KOPT-K1 (cell line): ENCODE results near the gene TP53TG5.
"Not testable (repeated sequence)": the region's sequence is repeated elsewhere in the genome, so short reads cannot be mapped to it uniquely, and the experiment has no call there.

Experiments
- H3K27ac ChIP-seq: fragments of 200-600 bp; sonication (generic); 2 replicates; pipeline ENCODE4 v1.5.1; 2016; ENCODE audit warnings: antibody characterized with exemption, mild to moderate bottlenecking, low read depth, low read length; ENCODE audit not compliant: poor library complexity, severe bottlenecking
- H3K36me3 ChIP-seq: fragments of 200-600 bp; sonication (generic); 2 replicates; pipeline ENCODE4 v1.5.1; 2017; ENCODE audit warnings: antibody characterized with exemption, mild to moderate bottlenecking, low read length, moderate library complexity; ENCODE audit not compliant: insufficient read depth
- H3K9me3 ChIP-seq: fragments of 200-600 bp; sonication (generic); 2 replicates; pipeline ENCODE4 v1.5.1; 2017; ENCODE audit warnings: antibody characterized with exemption, low read length, mild to moderate bottlenecking; ENCODE audit not compliant: insufficient read depth, poor library complexity, severe bottlenecking

TP53TG5 gene

DNA sequence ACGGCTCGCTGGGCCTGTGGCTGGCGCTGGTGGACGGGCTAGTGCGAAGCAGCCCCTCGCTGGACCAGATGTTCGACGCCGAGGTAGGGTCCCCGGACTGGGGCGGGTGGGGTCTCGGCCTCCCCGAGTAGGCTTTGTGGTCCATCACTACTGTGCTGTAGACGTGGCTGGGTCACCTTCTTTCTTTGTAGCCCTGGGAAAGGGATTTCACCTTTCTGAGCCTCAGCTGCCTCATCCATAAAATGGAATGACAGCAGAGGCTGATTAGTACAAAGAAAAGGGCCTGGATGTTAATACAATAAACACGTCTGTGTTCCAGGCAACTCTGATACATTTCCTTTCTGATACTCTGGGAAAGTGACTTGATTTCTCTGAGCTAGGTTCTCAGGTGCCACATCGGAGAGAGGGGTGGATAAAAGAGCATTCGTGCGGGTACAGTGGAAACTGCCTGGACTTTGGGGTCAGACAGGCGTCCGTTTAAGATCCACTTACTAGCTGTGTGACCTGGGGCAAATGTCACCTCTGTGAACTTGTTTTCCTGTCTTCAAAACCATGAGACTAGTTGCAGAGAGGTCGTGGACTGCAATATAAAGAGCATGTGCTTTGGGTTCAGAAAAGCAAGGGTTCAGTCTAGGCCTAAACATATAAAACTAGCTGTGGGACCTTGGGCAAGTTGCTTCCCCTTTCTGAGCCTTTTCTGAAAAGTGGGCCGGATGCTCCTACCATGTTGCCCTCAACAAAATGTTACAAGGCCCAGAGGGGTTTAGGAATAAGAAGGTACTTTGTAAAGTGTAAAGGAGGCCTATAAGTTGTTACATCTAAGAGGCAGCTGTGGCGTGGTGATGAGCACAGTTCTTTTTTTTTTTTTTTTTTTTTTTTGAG is 14.3 kb downstream of the TP53TG5 start:
- no peaks in the 10 kb centered on the region for H3K9me3 ChIP-seq
- H3K27ac ChIP-seq, result peak overlapping the region; percentile 88
- H3K36me3 ChIP-seq, result peaks cover 36% of the 10 kb centered on the region

DNA sequence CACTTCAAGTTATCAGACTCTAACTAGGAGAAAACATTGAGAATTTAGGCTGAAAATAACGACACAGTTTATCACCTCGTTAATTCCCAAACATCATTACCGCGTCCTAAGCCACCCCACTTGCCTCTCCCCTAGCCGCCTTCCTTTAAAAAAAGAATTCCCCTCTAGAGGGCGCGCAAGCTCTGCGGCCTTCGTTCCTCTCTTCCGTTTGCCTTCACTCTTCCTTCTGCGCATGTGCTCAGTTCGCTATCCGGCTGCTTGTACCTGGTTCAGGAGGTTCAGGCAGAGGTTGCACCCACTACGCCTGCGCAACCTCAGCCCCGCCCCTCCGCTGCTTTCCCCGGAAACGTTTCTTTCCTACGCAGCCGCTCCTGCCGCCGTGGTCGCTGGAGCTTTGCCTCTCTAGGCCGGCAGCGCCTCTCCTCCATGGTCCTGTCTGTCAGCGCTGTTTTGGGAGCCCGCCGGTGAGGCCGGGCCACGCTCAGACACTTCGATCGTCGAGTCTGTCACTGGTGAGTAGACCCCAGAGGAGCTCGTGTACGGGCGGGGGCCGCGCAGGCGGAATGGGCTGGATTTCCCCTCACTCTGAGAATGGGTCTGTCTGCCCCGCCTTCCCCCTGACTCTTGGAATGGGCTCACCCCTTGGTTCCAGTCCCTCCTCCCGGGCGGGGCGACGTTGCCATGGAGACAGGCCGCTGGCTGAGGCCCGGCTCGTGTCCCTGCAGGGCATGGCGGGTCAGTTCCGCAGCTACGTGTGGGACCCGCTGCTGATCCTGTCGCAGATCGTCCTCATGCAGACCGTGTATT is 15.1 kb downstream of the TP53TG5 start, which contains the start of gene SYS1:
TSS of gene SYS1 (plus strand) at position 353 of the 807 bp plus-strand sequence. CDS start at position 729, 376 bp downstream.
- peaks cover 28% of the 10 kb centered on the region for H3K36me3 ChIP-seq
- H3K9me3 ChIP-seq, result no peaks in the 10 kb centered on the region
- peak within 1 kb of the TSS; percentile 88 for H3K27ac ChIP-seq

DNA sequence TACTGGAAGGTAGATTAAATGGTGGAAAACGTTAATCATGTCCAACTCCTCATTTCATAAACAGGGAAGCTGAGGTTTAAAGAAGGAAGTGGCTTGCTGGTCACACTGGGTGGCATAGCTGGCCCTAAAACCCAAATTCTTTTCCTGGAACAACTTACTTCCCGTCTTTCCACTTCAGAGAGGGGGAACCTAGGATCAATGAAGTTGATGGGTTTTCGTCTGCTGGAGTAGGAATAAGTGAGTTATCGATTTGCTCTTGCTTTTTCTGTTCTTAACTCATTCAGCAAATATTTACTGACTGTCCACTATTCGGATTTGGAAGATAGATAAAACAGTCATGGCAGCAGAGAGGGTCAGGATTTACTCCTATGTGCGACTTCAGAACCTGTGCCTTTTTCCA is 16.3 kb downstream of the TP53TG5 start:
- no peaks in the 10 kb centered on the region for H3K9me3 ChIP-seq
- peaks cover 16% of the 10 kb centered on the region for H3K36me3 ChIP-seq
- no peak overlapping the region for H3K27ac ChIP-seq

DNA sequence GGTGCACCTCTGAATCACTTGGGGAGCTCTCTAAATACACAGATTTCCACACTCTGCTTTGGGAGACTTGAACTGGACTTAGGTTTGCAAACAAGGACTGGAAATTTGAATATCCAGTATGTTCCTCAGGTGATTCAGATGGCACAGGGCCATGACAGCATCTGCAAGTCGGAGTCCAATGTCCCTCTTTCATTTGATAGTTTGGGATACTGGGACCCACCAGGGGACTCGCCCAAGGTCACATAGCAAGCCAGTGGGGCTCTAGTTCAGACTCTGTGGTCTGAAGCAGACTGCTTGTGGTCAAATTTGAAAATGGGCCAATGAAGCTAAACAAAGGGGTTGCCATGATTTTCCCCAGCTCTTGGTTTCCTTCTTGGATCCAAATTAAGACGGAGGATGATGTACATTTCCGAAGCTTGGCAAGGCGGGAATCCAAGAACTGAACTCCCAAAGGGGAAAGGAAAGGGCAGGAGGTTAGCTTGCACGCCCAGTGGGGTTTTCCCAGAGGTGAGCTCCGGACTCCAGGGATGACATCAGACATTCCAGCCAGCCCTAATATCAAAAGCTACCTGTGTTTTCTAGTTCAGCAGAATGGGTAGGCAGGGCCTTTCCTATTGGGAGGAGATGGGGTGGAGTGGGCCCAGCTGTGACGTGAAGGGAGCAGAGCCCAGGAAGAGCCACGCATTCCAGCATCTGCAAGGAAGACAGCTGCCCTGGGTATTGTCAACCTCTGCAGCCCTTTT is 18.5 kb downstream of the TP53TG5 start:
- no peaks in the 10 kb centered on the region for H3K9me3 ChIP-seq
- H3K27ac ChIP-seq, result no peak overlapping the region
- H3K36me3 ChIP-seq, result no peaks in the 10 kb centered on the region

DNA sequence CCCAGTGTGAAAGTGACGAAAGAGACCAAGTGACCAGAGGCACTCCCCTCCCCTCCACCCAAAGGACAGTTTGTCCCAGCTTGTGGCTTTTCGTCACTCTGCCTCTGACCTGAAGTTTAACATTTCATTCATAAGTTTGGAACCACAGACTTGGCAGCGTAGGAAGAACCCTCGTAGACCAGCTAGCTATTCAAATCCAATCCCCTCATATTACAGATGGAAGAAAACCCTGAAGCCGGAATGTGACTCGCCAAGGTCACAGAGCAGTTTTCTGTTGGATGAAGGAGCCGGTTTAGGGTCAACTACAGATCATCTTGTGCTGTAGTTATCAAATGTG is 19.1 kb downstream of the TP53TG5 start:
- Histone ChIP-seq H3K9me3 (no peaks in the 10 kb centered on the region), H3K27ac (no peak overlapping the region), H3K36me3 (no peaks in the 10 kb centered on the region)

DNA sequence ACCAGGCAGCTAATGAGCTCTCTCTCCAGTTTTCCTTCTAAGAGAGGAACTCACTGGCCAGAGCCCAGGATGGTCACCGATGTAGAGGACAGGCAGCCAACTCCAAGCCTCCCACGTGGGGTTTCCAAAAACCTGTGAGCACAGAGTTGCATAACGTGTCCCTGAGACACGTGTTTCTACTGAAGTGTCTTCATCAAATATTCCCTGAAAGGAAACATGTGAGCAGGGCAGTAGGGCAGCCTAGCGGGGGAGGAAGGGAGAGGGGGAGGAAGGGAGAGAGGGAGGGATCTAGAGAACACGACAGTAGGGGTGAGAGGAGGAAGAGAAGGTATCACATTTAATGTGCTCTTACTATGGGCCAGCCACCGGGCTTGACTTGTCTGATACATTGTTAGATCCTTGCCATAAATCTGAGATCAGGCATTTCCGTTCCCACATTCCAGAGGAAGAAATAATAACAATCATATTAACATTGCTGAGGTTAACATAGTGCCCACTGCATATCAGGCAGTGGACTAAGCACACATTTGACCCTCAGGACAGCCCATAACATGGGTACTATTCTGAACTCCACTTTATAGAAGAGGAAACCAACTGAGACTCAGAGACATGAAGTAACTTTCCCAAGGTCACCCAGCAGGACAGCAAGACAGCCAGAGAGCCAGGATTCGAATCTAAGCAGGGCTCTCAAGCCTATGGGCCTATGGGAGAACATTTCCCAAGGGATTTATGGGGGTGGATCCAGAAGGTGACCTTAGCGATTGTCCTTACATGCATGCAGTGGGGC is 19.6 kb downstream of the TP53TG5 start:
- Histone ChIP-seq H3K36me3 (no peaks in the 10 kb centered on the region), H3K9me3 (no peaks in the 10 kb centered on the region), H3K27ac (no peak overlapping the region)

DNA sequence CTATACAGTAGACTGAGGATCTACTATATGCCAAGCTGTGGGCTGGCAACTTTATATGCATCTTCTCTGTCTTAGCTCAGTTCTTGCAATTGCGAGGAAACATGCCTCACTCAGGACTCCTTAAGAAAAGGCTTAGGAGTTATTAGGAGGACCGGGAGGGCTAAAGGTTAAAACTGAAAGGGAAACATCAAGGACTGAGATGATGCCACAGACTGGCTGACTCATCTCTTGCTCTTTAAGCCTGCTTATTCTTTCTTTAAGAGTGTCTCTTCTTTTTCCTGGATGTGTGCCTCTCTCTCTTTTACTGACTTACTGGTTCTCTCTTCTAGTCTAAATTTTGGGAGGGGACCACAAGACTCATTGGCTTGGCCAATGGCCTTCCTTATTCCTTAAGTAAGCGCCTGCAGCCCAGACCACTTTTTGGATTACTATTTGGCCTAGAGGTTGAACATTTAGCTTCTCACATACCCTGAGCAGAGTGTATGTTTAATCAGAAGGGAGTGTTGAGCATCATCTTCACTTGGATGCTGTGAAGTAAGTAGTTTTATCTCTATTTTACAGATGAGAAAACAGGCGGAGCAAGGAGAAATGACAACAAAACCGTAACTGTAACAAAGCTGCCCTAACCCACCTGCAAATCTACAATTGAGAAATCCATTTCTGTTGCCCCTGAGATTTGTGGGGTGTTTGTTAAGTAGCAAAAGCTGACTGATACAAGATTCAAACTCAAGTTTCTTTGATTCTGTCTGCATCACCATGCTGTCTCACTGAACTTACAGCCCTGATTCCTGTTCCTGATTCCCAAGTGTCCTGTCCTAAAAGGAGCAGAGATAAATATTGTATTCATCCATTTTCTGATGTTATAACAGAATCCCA is 22.7 kb downstream of the TP53TG5 start:
- no peaks in the 10 kb centered on the region for H3K9me3 ChIP-seq
- no peak overlapping the region for H3K27ac ChIP-seq
- no peaks in the 10 kb centered on the region for H3K36me3 ChIP-seq

DNA sequence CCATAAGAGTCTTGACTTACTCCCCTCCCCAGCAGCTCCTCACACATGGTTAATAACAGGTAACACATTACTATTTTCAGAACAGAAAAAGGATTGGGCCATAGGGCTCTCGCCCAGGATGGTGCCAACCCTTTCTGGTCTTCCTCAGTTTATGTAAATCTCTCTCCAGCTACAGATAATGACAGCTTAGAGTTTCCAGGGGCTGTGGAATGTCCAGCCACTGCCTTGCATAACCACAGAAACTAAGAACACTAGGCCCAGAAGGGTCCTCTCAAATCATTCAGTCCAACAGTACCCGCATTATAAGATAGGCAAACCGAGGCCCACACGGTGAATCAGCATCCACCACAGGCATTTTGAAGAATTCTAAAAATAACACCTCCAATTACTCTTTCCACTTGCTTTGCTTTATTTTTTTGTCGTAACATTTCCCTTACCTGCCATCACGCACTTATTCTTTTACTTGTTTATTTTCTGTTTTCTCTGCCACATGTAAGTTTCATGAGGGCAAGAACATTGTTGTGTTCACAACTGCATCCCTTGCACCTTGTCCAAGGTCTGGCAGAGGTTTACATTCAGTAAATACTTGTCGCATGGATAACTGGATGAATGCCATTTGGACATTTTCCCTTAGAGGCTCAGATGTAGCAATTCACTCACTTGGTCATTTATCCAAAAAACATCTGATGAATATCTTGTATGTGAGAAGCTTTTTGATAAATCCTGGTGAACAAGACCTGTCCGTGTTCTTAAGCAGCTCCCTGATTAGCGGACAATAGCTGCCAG is 23.5 kb downstream of the TP53TG5 start:
- H3K36me3 ChIP-seq, result no peaks in the 10 kb centered on the region
- H3K27ac ChIP-seq, result no peak overlapping the region
- no peaks in the 10 kb centered on the region for H3K9me3 ChIP-seq

DNA sequence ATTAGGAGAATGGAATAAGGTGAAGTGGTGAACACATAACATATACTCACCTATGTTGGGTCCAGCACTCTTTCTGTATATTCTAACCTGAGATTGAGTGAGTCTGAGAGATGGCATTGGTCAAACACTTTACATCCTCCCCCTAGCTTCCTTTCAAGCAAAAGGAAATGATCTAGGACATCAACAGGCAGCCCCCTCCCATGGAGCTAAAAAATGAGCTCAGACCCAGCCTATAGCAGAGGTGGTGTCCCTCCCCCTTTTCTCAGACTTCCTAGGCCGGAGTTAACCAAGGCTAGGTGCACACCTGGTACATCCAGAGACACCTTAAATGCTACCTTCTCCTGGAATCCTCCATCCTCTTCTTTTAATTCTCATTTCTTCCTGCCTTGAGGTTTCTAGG is 24.4 kb downstream of the TP53TG5 start:
- no peaks in the 10 kb centered on the region for H3K36me3 ChIP-seq
- H3K27ac ChIP-seq, result no peak overlapping the region
- H3K9me3 ChIP-seq, result no peaks in the 10 kb centered on the region

DNA sequence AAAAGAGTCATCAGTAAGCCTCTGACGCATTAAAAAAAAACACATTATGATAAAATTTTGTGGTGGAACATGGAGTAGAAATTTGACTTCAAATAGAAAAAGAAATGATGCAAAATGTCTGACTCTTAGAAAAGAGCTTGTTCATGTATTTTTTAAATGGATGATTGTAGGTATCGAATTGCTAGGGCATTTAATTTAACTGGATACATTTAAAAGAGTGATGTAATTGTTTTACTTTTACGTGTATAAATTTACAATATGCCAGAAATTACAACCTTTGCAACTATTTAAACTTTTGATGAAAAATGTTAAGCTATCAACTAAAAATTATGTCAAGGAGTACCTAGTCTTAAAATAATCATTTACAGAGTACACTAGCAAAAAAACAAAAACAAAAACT is 25.4 kb downstream of the TP53TG5 start:
- Histone ChIP-seq H3K9me3 (no peaks in the 10 kb centered on the region), H3K36me3 (no peaks in the 10 kb centered on the region), H3K27ac (no peak overlapping the region)

DNA sequence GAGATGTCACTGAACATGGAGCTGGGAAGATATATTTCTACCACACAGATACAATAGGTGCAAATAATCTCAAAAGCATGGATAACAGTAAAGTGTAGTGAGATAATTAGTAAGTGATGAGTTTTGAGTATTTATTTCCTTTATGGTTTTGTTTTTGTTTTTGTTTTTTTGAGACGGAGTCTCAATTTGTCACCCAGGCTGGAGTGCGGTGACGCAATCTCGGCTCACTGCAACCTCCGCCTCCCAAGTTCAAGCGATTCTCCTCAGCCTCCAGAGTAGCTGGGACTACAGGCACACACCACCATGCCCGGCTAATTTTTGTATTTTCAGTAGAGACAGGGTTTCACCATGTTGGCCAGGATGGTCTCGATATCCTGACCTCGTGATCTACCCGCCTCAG is 27.3 kb downstream of the TP53TG5 start:
- not testable (repeated sequence) for H3K9me3 ChIP-seq, H3K27ac ChIP-seq, H3K36me3 ChIP-seq

DNA sequence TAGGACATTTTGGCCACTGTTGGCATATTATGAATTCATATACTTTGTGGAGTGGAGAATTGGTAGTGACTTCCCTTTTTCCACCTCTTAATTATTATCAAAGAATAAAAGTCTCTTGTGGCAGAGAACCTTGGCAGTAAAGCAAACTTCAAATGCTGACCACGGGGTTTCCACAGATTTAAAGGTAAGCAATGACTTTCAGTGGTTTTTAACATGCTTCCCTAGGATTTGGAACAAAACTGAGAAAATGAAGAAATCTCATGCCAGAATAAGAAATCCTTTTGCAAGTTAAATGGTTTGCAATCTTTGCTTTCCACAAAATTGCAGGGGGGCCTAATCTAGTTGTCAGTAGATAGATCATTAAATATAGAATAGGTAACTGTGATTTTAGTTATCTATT is 27.9 kb downstream of the TP53TG5 start:
- no peaks in the 10 kb centered on the region for H3K9me3 ChIP-seq
- no peaks in the 10 kb centered on the region for H3K36me3 ChIP-seq
- no peak overlapping the region for H3K27ac ChIP-seq
